ENCODE measurements around the gene HLA-DRB1. TPM values are rescaled to one million over a fixed set of nuclear protein-coding genes. Genes with fewer than 3 reads are reported as not detected.
"Not testable (repeated sequence)": the region's sequence is repeated elsewhere in the genome, so short reads cannot be mapped to it uniquely, and the experiment has no call there.

Gene HLA-DRB1
- total and polyA plus RNA-seq, 12 donors = 14.8 to 627 (median 119) TPM

- Histone ChIP-seq H3K27me3 (no peaks in the 10 kb centered on the region), H3K9me3 (replicated peaks in 1 of 3) (no peaks in the 10 kb centered on the region), H3K4me1 (replicated peaks in 1 of 2) (no peaks in the 10 kb centered on the region), H3K27ac (no peak overlapping the region), H3K36me3 (replicated peaks in 1 of 2) (no peaks in the 10 kb centered on the region), H3K4me3 (no peak overlapping the region)
- intact Hi-C loops (cut with DNase I) = no loop called here
- DNase-seq = no peak
- TF ChIP-seq POLR2A (IDR thresholded peaks at IDR 0.05) = no peak
- TF ChIP-seq, protein P1, sequence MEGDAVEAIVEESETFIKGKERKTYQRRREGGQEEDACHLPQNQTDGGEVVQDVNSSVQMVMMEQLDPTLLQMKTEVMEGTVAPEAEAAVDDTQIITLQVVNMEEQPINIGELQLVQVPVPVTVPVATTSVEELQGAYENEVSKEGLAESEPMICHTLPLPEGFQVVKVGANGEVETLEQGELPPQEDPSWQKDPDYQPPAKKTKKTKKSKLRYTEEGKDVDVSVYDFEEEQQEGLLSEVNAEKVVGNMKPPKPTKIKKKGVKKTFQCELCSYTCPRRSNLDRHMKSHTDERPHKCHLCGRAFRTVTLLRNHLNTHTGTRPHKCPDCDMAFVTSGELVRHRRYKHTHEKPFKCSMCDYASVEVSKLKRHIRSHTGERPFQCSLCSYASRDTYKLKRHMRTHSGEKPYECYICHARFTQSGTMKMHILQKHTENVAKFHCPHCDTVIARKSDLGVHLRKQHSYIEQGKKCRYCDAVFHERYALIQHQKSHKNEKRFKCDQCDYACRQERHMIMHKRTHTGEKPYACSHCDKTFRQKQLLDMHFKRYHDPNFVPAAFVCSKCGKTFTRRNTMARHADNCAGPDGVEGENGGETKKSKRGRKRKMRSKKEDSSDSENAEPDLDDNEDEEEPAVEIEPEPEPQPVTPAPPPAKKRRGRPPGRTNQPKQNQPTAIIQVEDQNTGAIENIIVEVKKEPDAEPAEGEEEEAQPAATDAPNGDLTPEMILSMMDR (IDR thresholded peaks at IDR 0.05) = no peak
- 0% methylated on average over 2 to 3 of the region's 3 CpGs for WGBS, 4 donors
Observed at GRCh38 chr6:32578962-32579361, 10.7 kb downstream of the HLA-DRB1 start.

- WGBS, 4 donors = 17 to 26% (median 20%) methylated on average over 5 of the region's 5 CpGs
- intact Hi-C loops (cut with DNase I); H3K4me1 ChIP-seq (replicated peaks in 1 of 2): not testable (repeated sequence)
Observed at GRCh38 chr6:32577493-32577892, 12.2 kb downstream of the HLA-DRB1 start.

GRCh38 chr6:32576250-32576649 lies 13.4 kb downstream of the HLA-DRB1 start:
- no peaks in the 10 kb centered on the region for H3K27me3 ChIP-seq
- H3K36me3 ChIP-seq (replicated peaks in 1 of 2) = no peaks in the 10 kb centered on the region
- intact Hi-C loops (cut with DNase I) = no loop called here
- DNase-seq = no peak
- no peaks in the 10 kb centered on the region for H3K9me3 ChIP-seq (replicated peaks in 1 of 3)
- H3K4me1 ChIP-seq (replicated peaks in 1 of 2) = no peaks in the 10 kb centered on the region
- H3K27ac ChIP-seq = no peak overlapping the region
- no peak for TF ChIP-seq POLR2A (IDR thresholded peaks at IDR 0.05)
- TF ChIP-seq, protein P1 (IDR thresholded peaks at IDR 0.05) = no peak
- 50 to 76% (median 70%) methylated on average over 1 of the region's 1 CpG for WGBS, 4 donors
- H3K4me3 ChIP-seq = no peak overlapping the region

More at GRCh38 chr6:32577493-32577892, 12.2 kb downstream of the HLA-DRB1 start:
- H3K9me3 ChIP-seq (replicated peaks in 1 of 3); H3K27ac ChIP-seq; DNase-seq; H3K4me3 ChIP-seq; H3K36me3 ChIP-seq (replicated peaks in 1 of 2); H3K27me3 ChIP-seq: not testable (repeated sequence)

- H3K4me1 ChIP-seq (replicated peaks in 1 of 2) = no peaks in the 10 kb centered on the region
- DNase-seq = no peak
- WGBS, 4 donors = 31 to 38% (median 35%) methylated on average over 2 of the region's 4 CpGs
- no peak overlapping the region for H3K4me3 ChIP-seq
- H3K36me3 ChIP-seq (replicated peaks in 1 of 2) = no peaks in the 10 kb centered on the region
- TF ChIP-seq, protein P1 (IDR thresholded peaks at IDR 0.05) = no peak
- no peak for TF ChIP-seq POLR2A (IDR thresholded peaks at IDR 0.05)
- no peaks in the 10 kb centered on the region for H3K9me3 ChIP-seq (replicated peaks in 1 of 3)
- no peaks in the 10 kb centered on the region for H3K27me3 ChIP-seq
- H3K27ac ChIP-seq = no peak overlapping the region
- intact Hi-C loops (cut with DNase I) = loop anchor here in 1 of 2 donors (5.0 kb wide), 1 partner anchor 43 kb away; no protein-coding TSS in a partner anchor
Observed at GRCh38 chr6:32570363-32570905, 19.2 kb downstream of the HLA-DRB1 start.

- Histone ChIP-seq H3K36me3 (replicated peaks in 1 of 2) (no peaks in the 10 kb centered on the region), H3K27ac (no peak overlapping the region), H3K9me3 (replicated peaks in 1 of 3) (no peaks in the 10 kb centered on the region), H3K27me3 (no peaks in the 10 kb centered on the region), H3K4me1 (replicated peaks in 1 of 2) (no peaks in the 10 kb centered on the region), H3K4me3 (no peak overlapping the region)
- 0 to 3% (median 0%) methylated on average over 2 to 5 of the region's 6 CpGs for WGBS, 4 donors
- DNase-seq = no peak
- intact Hi-C loops (cut with DNase I) = no loop called here
- TF ChIP-seq, protein P1 (IDR thresholded peaks at IDR 0.05) = no peak
- TF ChIP-seq POLR2A (IDR thresholded peaks at IDR 0.05) = no peak
Observed at GRCh38 chr6:32568561-32568960, 21.1 kb downstream of the HLA-DRB1 start.
